ENCODE data around the gene PTPRE.

Gene PTPRE

DNA sequence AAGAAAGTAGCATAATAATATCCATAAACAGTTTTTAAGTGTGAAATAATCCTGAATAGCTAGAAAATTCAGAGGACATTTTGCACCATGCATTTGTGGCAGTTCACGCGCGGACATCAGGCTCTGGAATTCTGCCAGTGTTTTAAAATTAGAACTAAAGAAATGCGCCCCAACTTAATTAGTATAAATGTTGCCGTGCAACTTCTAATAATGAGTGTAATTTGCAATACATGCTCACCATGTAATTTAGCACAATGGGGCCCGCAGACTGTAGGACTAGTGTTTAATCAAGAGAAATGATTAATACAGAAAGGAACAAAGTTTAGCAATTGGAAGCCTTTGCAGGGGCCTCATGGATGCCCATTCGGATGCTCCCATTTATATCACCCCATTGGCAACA, 96.6 kb downstream of the PTPRE start:
- TF ChIP-seq, protein P1, sequence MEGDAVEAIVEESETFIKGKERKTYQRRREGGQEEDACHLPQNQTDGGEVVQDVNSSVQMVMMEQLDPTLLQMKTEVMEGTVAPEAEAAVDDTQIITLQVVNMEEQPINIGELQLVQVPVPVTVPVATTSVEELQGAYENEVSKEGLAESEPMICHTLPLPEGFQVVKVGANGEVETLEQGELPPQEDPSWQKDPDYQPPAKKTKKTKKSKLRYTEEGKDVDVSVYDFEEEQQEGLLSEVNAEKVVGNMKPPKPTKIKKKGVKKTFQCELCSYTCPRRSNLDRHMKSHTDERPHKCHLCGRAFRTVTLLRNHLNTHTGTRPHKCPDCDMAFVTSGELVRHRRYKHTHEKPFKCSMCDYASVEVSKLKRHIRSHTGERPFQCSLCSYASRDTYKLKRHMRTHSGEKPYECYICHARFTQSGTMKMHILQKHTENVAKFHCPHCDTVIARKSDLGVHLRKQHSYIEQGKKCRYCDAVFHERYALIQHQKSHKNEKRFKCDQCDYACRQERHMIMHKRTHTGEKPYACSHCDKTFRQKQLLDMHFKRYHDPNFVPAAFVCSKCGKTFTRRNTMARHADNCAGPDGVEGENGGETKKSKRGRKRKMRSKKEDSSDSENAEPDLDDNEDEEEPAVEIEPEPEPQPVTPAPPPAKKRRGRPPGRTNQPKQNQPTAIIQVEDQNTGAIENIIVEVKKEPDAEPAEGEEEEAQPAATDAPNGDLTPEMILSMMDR (IDR thresholded peaks at IDR 0.05; ENCODE audit: low read depth, low read length): no peak
- no peak for DNase-seq (ENCODE audit: extremely low read depth, low read depth)

- TF ChIP-seq, protein P1 (IDR thresholded peaks at IDR 0.05; ENCODE audit: low read depth, low read length): no peak
- no peak for DNase-seq (ENCODE audit: extremely low read depth, low read depth)
Observed at GRCh38 chr10:128005858-128006257, 99.0 kb downstream of the PTPRE start.

DNA sequence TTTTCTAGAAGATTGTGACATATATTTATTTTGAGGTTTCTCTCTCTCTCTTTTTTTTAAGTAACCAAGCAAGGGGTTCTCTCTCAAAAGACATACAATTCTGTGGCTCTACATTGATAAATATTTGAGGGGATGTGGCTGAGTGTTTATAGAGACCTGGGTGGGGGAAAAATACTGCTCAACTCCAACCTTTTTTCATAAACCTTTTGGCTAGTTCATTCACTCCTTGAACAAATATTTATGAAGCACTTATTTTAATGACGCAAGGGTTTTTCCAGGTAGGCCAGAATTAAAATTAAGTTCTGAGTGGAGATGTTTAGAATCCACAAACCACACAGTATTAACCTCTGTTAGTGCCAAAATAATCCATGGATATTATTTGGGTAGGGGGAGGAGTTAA, 100.2 kb downstream of the PTPRE start:
- no peak for DNase-seq (ENCODE audit: extremely low read depth, low read depth)
- TF ChIP-seq, protein P1 (IDR thresholded peaks at IDR 0.05; ENCODE audit: low read depth, low read length): no peak

- no peak for DNase-seq (ENCODE audit: extremely low read depth, low read depth)
- TF ChIP-seq, protein P1 (IDR thresholded peaks at IDR 0.05; ENCODE audit: low read depth, low read length): no peak
Observed at GRCh38 chr10:128007971-128008370, 101.1 kb downstream of the PTPRE start.

- no peak for DNase-seq (ENCODE audit: extremely low read depth, low read depth)
- TF ChIP-seq, protein P1 (IDR thresholded peaks at IDR 0.05; ENCODE audit: low read depth, low read length): no peak
Observed at GRCh38 chr10:128008521-128009250, 101.8 kb downstream of the PTPRE start.

- TF ChIP-seq, protein P1 (IDR thresholded peaks at IDR 0.05; ENCODE audit: low read depth, low read length): no peak
- no peak for DNase-seq (ENCODE audit: extremely low read depth, low read depth)
Observed at GRCh38 chr10:128009372-128010126, 102.6 kb downstream of the PTPRE start.

All from AG09319 (cell line).